ENCODE measurements around the gene ARHGEF11. TPM values are rescaled to one million over a fixed set of nuclear protein-coding genes. Genes with fewer than 3 reads are reported as not detected.

ARHGEF11 gene
- total and polyA plus RNA-seq, 2 donors (not counting 1 experiment from before 2014, with no cell fraction given): 1.0 to 4.6 TPM

GRCh38 chr1:156944268-156944667, 101.3 kb downstream of the ARHGEF11 start:
- H3K27ac Mint-ChIP-seq: no peak overlapping the region
- no peaks in the 10 kb centered on the region for H3K4me1 Mint-ChIP-seq
- ChIA-PET POLR2A (no interaction called here), CTCF (no interaction called here)
- no peak overlapping the region for H3K9ac ChIP-seq (ENCODE audit: low read length)
- DNase-seq (no peak), ATAC-seq (ENCODE audit: low read depth) (no peak)
- no peaks in the 10 kb centered on the region for H3K9me3 ChIP-seq (ENCODE audit: control extremely low read depth in 1 of 3, control insufficient read depth in 2 of 3, insufficient read depth in 1 of 3, low read length in 2 of 3)
- H3K9me3 Mint-ChIP-seq (ENCODE audit: insufficient read depth): no peaks in the 10 kb centered on the region
- H3K4me2 ChIP-seq (replicated peaks; ENCODE audit: low read depth, low read length, poor library complexity, severe bottlenecking): no peak overlapping the region
- H3K27me3 ChIP-seq (replicated peaks in 1 of 4; ENCODE audit: control extremely low read depth in 1 of 4, control insufficient read depth in 3 of 4, insufficient read depth in 4 of 4, low read length in 3 of 4): no peaks in the 10 kb centered on the region
- H4K20me1 ChIP-seq (ENCODE audit: control insufficient read depth, insufficient read depth, low read length, poor library complexity, severe bottlenecking): no peaks in the 10 kb centered on the region
- H3K27me3 Mint-ChIP-seq: peaks cover 4% of the 10 kb centered on the region
- WGBS (ENCODE audit: insufficient coverage): no CpG with 5 or more reads among the region's 1 CpG
- H3K4me1 ChIP-seq (ENCODE audit: control insufficient read depth in 2 of 2, insufficient read depth in 2 of 2, low read length in 2 of 2): no peaks in the 10 kb centered on the region
- no peak overlapping the region for H2AFZ ChIP-seq (ENCODE audit: insufficient read depth, low read depth, low read length, poor library complexity, severe bottlenecking)
- peaks cover 0 to 3% of the 10 kb centered on the region in 2 experiments for H3K36me3 ChIP-seq (replicated peaks in 1 of 2; ENCODE audit: control extremely low read depth in 1 of 2, control insufficient read depth in 1 of 2, extremely low read depth in 1 of 2, insufficient read depth in 2 of 2, low read length in 1 of 2)
- TF ChIP-seq CTCF (IDR thresholded peaks at IDR 0.05) (no peak), EZH2 (IDR thresholded peaks at IDR 0.05; ENCODE audit: borderline replicate concordance, insufficient read depth, low read depth, low read length, poor library complexity, severe bottlenecking) (no peak)
- no peak overlapping the region for H3K4me3 ChIP-seq (ENCODE audit: control extremely low read depth in 1 of 5, extremely low read depth in 1 of 5, insufficient read depth in 1 of 5, low read depth in 2 of 5, low read length in 4 of 5)
- H3K27ac ChIP-seq (ENCODE audit: low read length in 2 of 2): no peak overlapping the region
- no peak overlapping the region for H3K4me3 Mint-ChIP-seq
- no peaks in the 10 kb centered on the region for H3K79me2 ChIP-seq (ENCODE audit: control insufficient read depth, insufficient read depth, low read length)
- intact Hi-C loops (cut with micrococcal nuclease): no loop called here

- Histone ChIP-seq H2AFZ (ENCODE audit: insufficient read depth, low read depth, low read length, poor library complexity, severe bottlenecking) (no peak overlapping the region), H3K4me3 (ENCODE audit: control extremely low read depth in 1 of 5, extremely low read depth in 1 of 5, insufficient read depth in 1 of 5, low read depth in 2 of 5, low read length in 4 of 5) (no peak overlapping the region), H4K20me1 (ENCODE audit: control insufficient read depth, insufficient read depth, low read length, poor library complexity, severe bottlenecking) (no peaks in the 10 kb centered on the region), H3K27ac (ENCODE audit: low read length in 2 of 2) (no peak overlapping the region), H3K4me2 (replicated peaks; ENCODE audit: low read depth, low read length, poor library complexity, severe bottlenecking) (no peak overlapping the region), H3K79me2 (ENCODE audit: control insufficient read depth, insufficient read depth, low read length) (no peaks in the 10 kb centered on the region), H3K27me3 (replicated peaks in 1 of 4; ENCODE audit: control extremely low read depth in 1 of 4, control insufficient read depth in 3 of 4, insufficient read depth in 4 of 4, low read length in 3 of 4) (no peaks in the 10 kb centered on the region), H3K4me1 (ENCODE audit: control insufficient read depth in 2 of 2, insufficient read depth in 2 of 2, low read length in 2 of 2) (no peaks in the 10 kb centered on the region), H3K9me3 (ENCODE audit: control extremely low read depth in 1 of 3, control insufficient read depth in 2 of 3, insufficient read depth in 1 of 3, low read length in 2 of 3) (no peaks in the 10 kb centered on the region), H3K36me3 (replicated peaks in 1 of 2; ENCODE audit: control extremely low read depth in 1 of 2, control insufficient read depth in 1 of 2, extremely low read depth in 1 of 2, insufficient read depth in 2 of 2, low read length in 1 of 2) (peaks cover 0 to 3% of the 10 kb centered on the region in 2 experiments), H3K9ac (ENCODE audit: low read length) (no peak overlapping the region)
- Mint-ChIP-seq H3K27ac (no peak overlapping the region), H3K9me3 (ENCODE audit: insufficient read depth) (no peaks in the 10 kb centered on the region), H3K4me1 (no peaks in the 10 kb centered on the region), H3K4me3 (no peak overlapping the region), H3K27me3 (peaks cover 4% of the 10 kb centered on the region)
- ChIA-PET POLR2A (no interaction called here), CTCF (no interaction called here)
- 80% methylated on average over 3 of the region's 3 CpGs for WGBS (ENCODE audit: insufficient coverage)
- TF ChIP-seq EZH2 (IDR thresholded peaks at IDR 0.05; ENCODE audit: borderline replicate concordance, insufficient read depth, low read depth, low read length, poor library complexity, severe bottlenecking): no peak
- TF ChIP-seq CTCF (IDR thresholded peaks at IDR 0.05): no peak
- ATAC-seq (ENCODE audit: low read depth) (no peak), DNase-seq (no peak)
- intact Hi-C loops (cut with micrococcal nuclease): no loop called here
These were observed 101.8 kb downstream of the ARHGEF11 start for GRCh38 chr1:156943756-156944155.

All from B cell (primary cell).